Tibial nerve (tissue), 4 donors: ENCODE results near the gene EDA.

Source experiments
- CTCF ChIP-seq, 5 experiments: fragments of 200-600 bp in 3 of 5; fragments of 450-650 bp in 2 of 5; sonication (generic) in 3 of 5; IDR thresholded peaks; one replicate each; pipeline ENCODE4 v1.5.1; 2016 to 2019; ENCODE audit warnings: antibody characterized with exemption in 5 of 5, mild to moderate bottlenecking in 3 of 5, moderate library complexity in 2 of 5
- EP300 ChIP-seq, 2 donors: sonication (generic); formaldehyde crosslinking; IDR thresholded peaks; one replicate each; pipeline ENCODE4 v1.6.1; 2017; ENCODE audit warnings: antibody characterized with exemption in 2 of 2, mild to moderate bottlenecking in 1 of 2
- POLR2A ChIP-seq, 2 donors: fragments of 450-650 bp; IDR thresholded peaks; one replicate each; pipeline ENCODE4 v1.6.1; 2017; ENCODE audit warnings: antibody characterized with exemption in 2 of 2, mild to moderate bottlenecking in 2 of 2, moderate library complexity in 2 of 2

GRCh38 chrX:70062076-70062475, 446.2 kb downstream of the EDA start, which contains the start of gene OTUD6A:
- TF ChIP-seq CTCF (IDR thresholded peaks at IDR 0.05) (no peak), POLR2A (IDR thresholded peaks at IDR 0.05) (no peak), EP300 (IDR thresholded peaks at IDR 0.05) (no peak)
